IPS DF 6.9 (cell line): ENCODE results near the gene KCNH3.
A peak's percentile ranks its signal among the peaks of the same experiment; 100 is the strongest.

ENCODE experiments used
- DNase-seq: peaks from one replicate; pipeline ENCODE4 v3.0.0-alpha.2; 2013; ENCODE audit warnings: low read depth, low spot score
- H3K27ac ChIP-seq: one replicate; pipeline ENCODE4 v1.5.1; 2013; ENCODE audit warnings: low read length, control low read depth
- H3K27me3 ChIP-seq: 2 replicates; pipeline ENCODE4 v1.6.1; 2013; ENCODE audit warnings: mild to moderate bottlenecking, low read length; ENCODE audit not compliant: control insufficient read depth, insufficient read depth
- H3K36me3 ChIP-seq: 2 replicates; pipeline ENCODE4 v1.6.1; 2013; ENCODE audit warnings: low read length; ENCODE audit not compliant: control insufficient read depth, insufficient read depth
- H3K4me1 ChIP-seq: 2 replicates; pipeline ENCODE4 v1.6.1; 2013; ENCODE audit warnings: low read length; ENCODE audit not compliant: control insufficient read depth, insufficient read depth
- H3K4me3 ChIP-seq: 2 replicates; pipeline ENCODE4 v1.5.1; 2013; ENCODE audit warnings: mild to moderate bottlenecking, low read length
- H3K9me3 ChIP-seq: 2 replicates; pipeline ENCODE4 v1.6.1; 2013; ENCODE audit warnings: low read length, inconsistent platforms; ENCODE audit not compliant: control insufficient read depth, insufficient read depth
- WGBS: extraction: QIAGEN DNeasy Blood & Tissue Kit; methylation state at CpG from one replicate; pipeline ENCODE4 v1.1.7; 2013; ENCODE audit warnings: mixed read lengths, missing lambda C conversion rate; ENCODE audit not compliant: insufficient read length, insufficient coverage; 5-methylcytosine and 5-hydroxymethylcytosine counted together

KCNH3 gene

DNA sequence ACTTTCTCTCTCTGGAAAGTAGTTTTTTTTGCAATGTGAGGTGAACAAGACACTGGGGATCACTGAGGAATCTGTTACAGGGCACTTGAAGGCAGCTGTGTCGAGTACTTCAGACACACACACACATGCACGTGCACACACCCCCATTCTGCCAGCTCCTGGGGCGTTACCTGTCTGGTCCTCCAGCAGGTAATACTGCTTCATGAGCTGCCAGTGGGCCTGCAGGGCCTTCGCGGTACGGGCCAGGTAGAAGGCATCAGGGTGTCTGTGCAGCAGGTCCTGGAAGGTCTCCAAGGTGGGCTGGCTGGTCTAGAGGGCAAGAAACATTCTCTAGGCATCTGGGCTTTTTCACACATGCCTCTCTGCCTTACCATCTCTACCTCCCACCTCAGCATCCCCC is 24.0 kb downstream of the KCNH3 start:
- H3K27ac ChIP-seq = no peak overlapping the region
- WGBS = no CpG with 5 or more reads among the region's 6 CpGs
- H3K4me1 ChIP-seq = no peaks in the 10 kb centered on the region
- H3K4me3 ChIP-seq = no peak overlapping the region
- no peaks in the 10 kb centered on the region for H3K27me3 ChIP-seq
- H3K9me3 ChIP-seq = no peaks in the 10 kb centered on the region
- H3K36me3 ChIP-seq = peaks cover 47% of the 10 kb centered on the region
- no peak for DNase-seq

DNA sequence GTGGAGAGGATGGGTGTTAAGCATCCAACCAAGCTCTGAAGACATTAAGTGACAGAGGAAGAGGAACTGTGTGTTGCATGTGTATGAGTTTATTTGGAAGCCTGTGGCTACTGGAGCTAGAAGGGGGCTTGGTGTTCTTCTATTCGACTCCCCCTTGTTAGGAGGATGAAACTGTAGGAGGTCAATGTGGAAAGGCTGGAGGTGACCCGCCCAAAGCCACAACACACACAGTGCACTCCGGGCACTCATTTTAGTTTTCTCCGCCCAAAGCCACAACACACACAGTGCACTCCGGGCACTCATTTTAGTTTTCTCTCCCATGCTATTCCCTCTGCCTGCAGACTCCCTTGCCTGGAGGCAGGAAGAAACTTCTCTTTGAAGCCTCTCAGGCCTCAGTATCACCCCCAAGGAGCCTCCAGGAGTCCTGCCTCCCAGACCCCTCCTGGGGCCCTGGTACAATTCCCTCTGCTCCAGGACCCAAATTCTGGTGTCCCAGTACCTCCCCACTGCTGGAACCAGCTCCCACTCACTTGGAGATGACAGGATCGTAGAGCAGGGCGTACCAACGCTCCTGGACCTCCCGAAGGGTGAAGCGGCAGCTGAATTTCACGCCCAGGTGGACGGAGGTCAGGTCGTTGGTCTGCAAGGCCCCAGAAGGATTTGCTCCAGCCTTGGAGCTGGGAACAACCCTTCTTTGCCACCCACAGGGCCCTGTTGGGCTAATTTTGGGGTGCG is 25.3 kb downstream of the KCNH3 start:
- no peaks in the 10 kb centered on the region for H3K4me1 ChIP-seq
- H3K4me3 ChIP-seq = no peak overlapping the region
- H3K27me3 ChIP-seq = no peaks in the 10 kb centered on the region
- WGBS = no CpG with 5 or more reads among the region's 14 CpGs
- H3K27ac ChIP-seq = no peak overlapping the region
- no peak for DNase-seq
- no peaks in the 10 kb centered on the region for H3K9me3 ChIP-seq
- H3K36me3 ChIP-seq = peaks cover 38% of the 10 kb centered on the region

DNA sequence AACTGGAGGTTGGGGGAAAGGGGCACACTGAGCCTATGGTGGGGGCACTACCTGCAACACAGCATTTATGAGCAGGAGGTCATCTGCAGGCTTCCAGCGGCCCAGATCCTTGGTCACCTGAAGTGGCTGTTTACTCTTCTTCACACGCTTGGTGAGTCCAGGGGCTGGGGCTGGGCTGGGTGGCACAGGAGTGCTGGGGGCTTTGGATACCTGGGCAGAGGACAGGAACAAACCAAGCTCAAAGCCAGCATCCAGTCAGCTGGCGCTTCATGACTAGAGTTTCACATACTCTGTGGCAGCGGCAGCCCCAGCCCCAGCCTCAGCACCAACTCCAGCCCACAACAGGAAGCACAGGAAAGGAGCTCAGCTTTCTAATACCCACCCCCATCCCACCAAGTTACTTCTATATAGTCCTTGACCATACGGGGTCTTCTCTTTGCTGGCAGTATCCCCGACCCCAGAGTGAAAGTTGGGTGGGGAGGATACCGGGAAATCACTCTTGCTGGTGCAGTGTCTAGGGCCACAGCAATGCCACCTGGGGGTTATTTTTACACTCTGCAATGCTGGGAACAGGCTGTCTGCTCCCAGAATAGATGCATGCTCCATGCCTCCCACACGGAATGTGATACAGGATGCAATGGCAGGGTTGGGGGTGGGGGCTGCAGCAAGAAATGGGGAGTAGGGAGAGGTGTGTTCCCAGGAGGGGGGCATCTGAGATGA is 26.0 kb downstream of the KCNH3 start:
- no peak overlapping the region for H3K4me3 ChIP-seq
- peaks cover 31% of the 10 kb centered on the region for H3K36me3 ChIP-seq
- H3K4me1 ChIP-seq = no peaks in the 10 kb centered on the region
- no peaks in the 10 kb centered on the region for H3K9me3 ChIP-seq
- WGBS = no CpG with 5 or more reads among the region's 8 CpGs
- no peaks in the 10 kb centered on the region for H3K27me3 ChIP-seq
- no peak for DNase-seq
- no peak overlapping the region for H3K27ac ChIP-seq

DNA sequence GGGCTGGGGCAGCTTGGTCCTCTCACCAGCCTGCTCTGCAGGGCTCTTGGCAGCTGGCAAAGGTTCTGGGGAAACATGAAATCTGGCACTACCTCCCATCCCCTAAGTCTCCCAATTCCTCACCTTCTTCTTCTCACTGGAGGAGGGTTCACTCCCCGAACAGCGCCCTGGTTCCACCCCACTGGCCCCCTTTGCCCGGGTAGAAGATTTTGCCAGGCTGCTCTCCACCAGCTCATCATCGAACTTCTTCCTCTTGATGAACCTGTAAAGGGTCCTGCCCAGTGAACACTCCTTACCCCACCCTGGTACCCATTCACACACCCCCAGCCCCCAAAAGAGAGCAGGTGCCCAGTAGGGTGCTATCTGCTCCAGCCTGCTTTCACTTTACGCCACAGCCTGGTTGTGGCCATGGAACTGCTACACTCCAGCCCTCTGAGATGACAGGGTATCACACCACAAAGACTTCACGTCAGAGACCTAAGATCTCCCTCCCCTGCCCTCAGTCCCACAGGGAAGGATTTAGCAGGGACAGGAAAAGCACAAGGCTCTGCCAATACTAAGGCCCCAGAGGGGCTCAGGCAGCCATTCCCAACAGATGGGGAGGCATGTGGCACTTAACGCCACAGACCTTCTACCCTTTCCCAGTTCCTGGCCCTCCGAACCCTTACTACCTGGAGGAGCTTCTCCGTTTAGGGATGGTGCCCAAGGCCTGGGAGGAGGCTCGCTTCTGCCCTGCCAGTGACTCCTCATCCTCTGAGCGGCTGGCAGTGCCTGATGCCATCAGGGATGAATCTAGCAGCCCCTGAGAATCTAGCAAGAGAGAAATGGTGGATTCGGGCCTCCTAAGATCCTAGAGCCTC is 26.8 kb downstream of the KCNH3 start:
- WGBS = no CpG with 5 or more reads among the region's 12 CpGs

DNA sequence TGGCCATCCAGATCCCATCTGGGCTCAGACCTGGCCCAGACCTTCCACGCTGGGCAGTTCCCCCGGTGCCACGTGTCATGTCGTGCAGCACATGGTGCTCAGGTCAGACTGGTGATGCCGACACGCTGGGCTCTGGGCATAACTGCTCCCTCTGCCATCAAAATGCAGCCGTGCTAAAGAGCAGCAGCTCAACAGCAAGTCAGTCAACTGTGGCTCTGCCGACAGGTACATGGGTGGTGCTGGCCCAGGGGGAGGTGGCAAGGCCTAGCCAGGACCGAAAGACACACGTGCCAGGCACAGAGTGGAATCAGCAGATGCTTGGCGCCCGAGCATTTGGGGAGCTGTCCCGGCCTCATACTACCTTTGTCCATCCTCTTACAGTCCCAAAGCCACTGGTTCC is 27.5 kb downstream of the KCNH3 start:
- WGBS = no CpG with 5 or more reads among the region's 13 CpGs
- no peak for DNase-seq
- H3K27me3 ChIP-seq = no peaks in the 10 kb centered on the region
- H3K27ac ChIP-seq = no peak overlapping the region
- H3K9me3 ChIP-seq = no peaks in the 10 kb centered on the region
- H3K36me3 ChIP-seq = peaks cover 24% of the 10 kb centered on the region
- H3K4me1 ChIP-seq = no peaks in the 10 kb centered on the region
- H3K4me3 ChIP-seq = no peak overlapping the region

More for the DNA sequence above, 26.8 kb downstream of the KCNH3 start:
- Histone ChIP-seq H3K27ac (no peak overlapping the region), H3K36me3 (peaks cover 25% of the 10 kb centered on the region), H3K4me3 (no peak overlapping the region), H3K4me1 (no peaks in the 10 kb centered on the region), H3K9me3 (no peaks in the 10 kb centered on the region), H3K27me3 (no peaks in the 10 kb centered on the region)
- no peak for DNase-seq

DNA sequence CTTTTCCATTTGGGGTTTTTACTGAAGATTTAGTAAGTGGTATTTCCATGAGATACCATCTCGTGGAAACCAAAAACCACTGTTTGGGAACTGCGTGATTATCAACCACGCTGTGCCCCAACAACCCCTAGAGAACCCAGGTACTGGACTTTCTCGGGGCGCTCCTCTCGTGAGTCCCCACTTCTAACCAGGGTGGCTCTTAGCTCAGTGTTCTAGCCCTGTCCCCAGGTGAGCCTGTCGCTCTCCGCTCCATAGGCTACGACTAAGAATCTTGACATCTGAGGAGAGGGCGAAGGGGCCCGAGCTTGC is 28.4 kb downstream of the KCNH3 start:
- no peaks in the 10 kb centered on the region for H3K4me1 ChIP-seq
- H3K27ac ChIP-seq = no peak overlapping the region
- DNase-seq = no peak
- no peaks in the 10 kb centered on the region for H3K9me3 ChIP-seq
- H3K27me3 ChIP-seq = no peaks in the 10 kb centered on the region
- no CpG with 5 or more reads among the region's 11 CpGs for WGBS
- peak overlapping the region; percentile 78; the same call in 1 of the 2 replicates for H3K4me3 ChIP-seq
- H3K36me3 ChIP-seq = peaks cover 24% of the 10 kb centered on the region

DNA sequence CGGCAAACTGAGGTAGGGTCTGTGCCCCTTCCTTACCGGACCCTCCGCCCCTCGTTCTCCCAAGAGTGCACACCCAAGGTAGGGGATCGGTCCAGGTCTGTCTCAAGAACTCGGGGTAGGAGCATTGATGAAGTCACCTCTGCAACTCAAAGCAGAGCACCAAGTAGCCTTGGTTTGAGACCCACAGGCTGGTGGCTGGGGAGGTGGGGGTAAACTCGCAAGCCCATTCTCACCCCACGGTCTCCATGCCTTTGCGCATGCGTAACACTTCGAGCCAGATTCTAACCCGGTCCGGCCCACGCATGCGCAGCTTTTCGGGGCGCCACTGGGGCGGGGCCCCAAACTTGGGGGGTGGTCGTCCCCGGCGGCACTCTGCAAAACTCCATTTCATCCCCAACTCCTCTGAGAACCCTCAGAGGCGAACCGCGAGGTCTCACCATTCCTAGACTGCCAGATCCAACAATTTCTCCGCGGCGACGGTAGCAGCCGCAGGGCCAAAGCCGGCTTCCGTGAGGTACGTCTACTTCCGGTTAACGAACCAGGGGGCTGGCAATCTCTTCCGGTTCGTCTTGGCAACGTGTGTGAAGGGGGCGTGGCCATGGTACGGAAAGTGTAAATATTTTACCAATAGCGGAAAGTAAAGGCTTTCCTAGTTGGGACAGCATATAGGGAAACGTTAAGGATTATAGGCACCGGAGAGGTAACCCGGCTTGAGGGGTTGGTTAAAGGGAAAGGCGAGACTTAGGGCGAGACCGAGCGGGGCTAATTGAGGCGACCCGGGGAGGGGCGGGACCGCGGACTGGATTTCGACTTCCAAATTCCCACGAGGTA is 29.0 kb downstream of the KCNH3 start, which contains the start of gene MCRS1:
Gene MCRS1 (minus strand): TSS at position 532 of the 831 bp plus-strand sequence. CDS start 1,411 bp downstream, outside the sequence.
- no peaks in the 10 kb centered on the region for H3K4me1 ChIP-seq
- H3K4me3 ChIP-seq = peak within 1 kb of the TSS; percentile 78; the same call in 1 of the 2 replicates
- H3K27ac ChIP-seq = no peak within 1 kb of the TSS
- no peaks in the 10 kb centered on the region for H3K9me3 ChIP-seq
- no peaks in the 10 kb centered on the region for H3K27me3 ChIP-seq
- peaks cover 21% of the 10 kb centered on the region for H3K36me3 ChIP-seq
- no CpG with 5 or more reads among the region's 54 CpGs for WGBS
- DNase-seq = peak; percentile 82

DNA sequence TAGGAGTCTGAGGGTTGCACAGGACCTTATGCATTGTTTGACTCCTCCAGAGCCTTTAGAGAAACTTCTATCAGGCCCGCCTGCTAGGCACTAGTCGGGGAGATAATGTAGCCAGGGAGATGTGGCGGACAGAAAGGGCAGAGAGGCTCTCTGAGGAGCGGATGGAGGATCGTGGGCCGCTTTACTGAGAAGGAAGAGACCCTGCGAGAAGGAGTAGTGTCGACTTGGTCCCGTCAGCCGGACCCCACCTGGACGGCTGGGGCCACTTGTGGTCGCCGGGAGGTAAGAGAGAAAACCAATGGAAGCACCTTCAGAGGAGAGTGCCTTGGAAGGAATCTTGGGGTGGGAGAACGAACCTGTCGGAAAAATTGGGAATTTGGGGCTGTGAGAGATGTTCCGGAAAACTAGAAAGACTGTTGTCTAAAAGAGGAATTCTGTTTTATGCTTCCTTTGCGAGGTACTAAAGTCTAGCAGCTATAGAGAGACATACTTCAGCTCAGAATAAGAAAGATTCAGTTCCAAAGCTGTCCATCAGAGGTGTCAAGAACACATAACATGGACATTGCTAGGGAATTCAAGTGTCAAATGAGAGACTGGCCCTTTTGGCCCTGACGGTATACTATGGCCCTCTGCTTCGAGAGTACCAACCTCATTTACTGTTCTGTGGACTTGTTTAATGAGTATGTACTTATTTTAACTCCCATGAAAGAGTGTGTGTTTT is 29.8 kb downstream of the KCNH3 start:
- H3K36me3 ChIP-seq = peaks cover 15% of the 10 kb centered on the region
- peak overlapping the region; percentile 78; the same call in 1 of the 2 replicates for H3K4me3 ChIP-seq
- H3K4me1 ChIP-seq = no peaks in the 10 kb centered on the region
- no peak overlapping the region for H3K27ac ChIP-seq
- H3K9me3 ChIP-seq = no peaks in the 10 kb centered on the region
- no CpG with 5 or more reads among the region's 19 CpGs for WGBS
- no peaks in the 10 kb centered on the region for H3K27me3 ChIP-seq
- DNase-seq = no peak

DNA sequence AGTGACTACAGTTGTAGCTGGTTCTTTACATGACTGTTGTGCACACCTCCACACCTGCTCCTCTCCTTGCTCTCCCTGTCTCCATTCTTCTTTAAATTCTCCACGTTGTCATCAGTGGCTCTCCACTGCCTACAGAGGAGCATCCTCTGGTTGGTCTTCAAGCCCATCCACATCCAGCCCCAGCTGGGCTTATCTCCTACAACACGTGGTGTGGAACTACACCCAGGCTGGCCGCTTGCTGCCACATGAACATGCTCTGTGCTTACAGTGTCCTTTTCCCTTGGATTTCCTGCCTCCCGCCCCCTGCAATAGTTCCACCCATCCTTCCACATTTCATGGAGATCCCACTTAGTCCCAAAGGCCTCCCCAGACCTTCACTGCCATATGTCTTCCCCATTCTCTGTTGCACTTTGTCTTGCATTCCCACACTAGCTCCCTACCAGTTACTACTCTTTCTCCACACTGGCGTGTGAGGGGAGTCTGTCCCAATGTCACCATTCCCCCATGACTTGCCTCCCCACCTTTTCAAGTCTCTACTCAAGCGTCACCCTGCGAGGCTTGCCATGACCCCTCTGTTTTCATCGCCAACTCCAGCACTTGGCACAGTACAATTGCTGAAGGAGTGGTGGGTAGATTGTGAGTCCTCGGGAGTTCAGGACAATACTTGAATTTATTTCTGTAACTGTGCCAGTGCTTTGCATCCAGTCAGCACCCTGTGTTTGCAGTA is 38.9 kb downstream of the KCNH3 start:
- Histone ChIP-seq H3K4me1 (no peaks in the 10 kb centered on the region), H3K9me3 (no peaks in the 10 kb centered on the region), H3K27ac (no peak overlapping the region), H3K36me3 (no peaks in the 10 kb centered on the region), H3K4me3 (no peak overlapping the region), H3K27me3 (no peaks in the 10 kb centered on the region)
- WGBS = no CpG with 5 or more reads among the region's 9 CpGs
- no peak for DNase-seq
